Heart left ventricle (tissue), 16 donors: ENCODE data around the gene NEURL4. TPM values are rescaled to one million over a fixed set of nuclear protein-coding genes. Genes with fewer than 3 reads are reported as not detected.
A peak's percentile ranks its signal among the peaks of the same experiment; 100 is the strongest.
"Not testable (repeated sequence)": the region's sequence is repeated elsewhere in the genome, so short reads cannot be mapped to it uniquely, and the experiment has no call there.

ENCODE experiments used
- ATAC-seq, 4 donors: fragments of 200-7000 bp; cut with Tn5 transposase; one replicate each; pipeline ENCODE4 v1.9.1; 2020 to 2022; ENCODE audit warnings: moderate library complexity in 4 of 4, mild to moderate bottlenecking in 3 of 4, moderate number of reproducible peaks in 1 of 4
- DNase-seq, 5 donors: peaks; one replicate each; pipeline ENCODE4 v3.0.0-alpha.2; 2020
- H3K27ac ChIP-seq, 12 donors: fragments of 200-600 bp; sonication (generic) in 4 of 12; one replicate each; pipeline versions ENCODE4 v1.5.0 to v1.8.0; 2016 to 2022; ENCODE audit warnings: mild to moderate bottlenecking in 2 of 12
- H3K27me3 ChIP-seq, 9 donors: fragments of 200-600 bp; sonication (generic) in 2 of 9; one replicate each; pipeline versions ENCODE4 v1.5.1 to v1.8.0; 2016 to 2022; ENCODE audit warnings: mild to moderate bottlenecking in 3 of 9
- H3K36me3 ChIP-seq, 9 donors: fragments of 200-600 bp; sonication (generic) in 2 of 9; one replicate each; pipeline versions ENCODE4 v1.5.0 to v1.8.0; 2018 to 2022; ENCODE audit warnings: mild to moderate bottlenecking in 2 of 9
- H3K4me1 ChIP-seq, 12 donors: fragments of 200-600 bp; sonication (generic) in 4 of 12; one replicate each; pipeline versions ENCODE4 v1.5.0 to v1.8.0; 2016 to 2022; ENCODE audit warnings: mild to moderate bottlenecking in 3 of 12
- H3K4me3 ChIP-seq, 12 donors: fragments of 200-600 bp; sonication (generic) in 4 of 12; one replicate each; pipeline versions ENCODE4 v1.5.0 to v1.8.0; 2017 to 2022; ENCODE audit warnings: mild to moderate bottlenecking in 9 of 12, moderate library complexity in 4 of 12
- H3K9me3 ChIP-seq, 12 donors: fragments of 200-600 bp; sonication (generic) in 4 of 12; one replicate each; pipeline versions ENCODE4 v1.5.0 to v1.8.0; 2016 to 2022; ENCODE audit warnings: mild to moderate bottlenecking in 1 of 12
- POLR2A ChIP-seq, 2 donors: fragments of 450-650 bp; IDR thresholded peaks; one replicate each; pipeline ENCODE4 v1.6.1; 2017; ENCODE audit warnings: antibody characterized with exemption in 2 of 2, mild to moderate bottlenecking in 2 of 2, moderate library complexity in 2 of 2
- WGBS, 4 donors: extraction: QIAGEN DNeasy Blood & Tissue Kit in 2 of 4; methylation state at CpG; one replicate each; pipeline versions ENCODE4 v1.1.5 to v1.1.7; 2013 to 2018; 5-methylcytosine and 5-hydroxymethylcytosine counted together
- intact Hi-C, 10 donors: fragments of 100-400 bp; cut with DNase I; formaldehyde crosslinking; loops; one replicate each; pipeline versions ENCODE4 v1.11.1 to v1.14.2; 2022
- long read RNA-seq, 3 donors: library from polyadenylated mRNA; unstranded; transcript quantifications; one replicate each; pipeline ENCODE4 v2.0.0, GENCODE V29; 2020 to 2021
- polyA plus RNA-seq, 2 donors: library from polyadenylated mRNA; stranded (reverse); fragments of 200-250 nt; gene quantifications; one replicate each; pipeline ENCODE4 v1.2.3, GENCODE V29; 2013
- total RNA-seq, 9 donors: library from RNA; depleted of rRNA in 2 of 9; stranded (reverse); fragments of >200 nt in 2 of 9; fragmentation: NEBNext Ultra II Directional in 3 of 9; extraction: Animal tissue kit (Norgen Biotek cat#: 25700) in 3 of 9; gene quantifications; one replicate each; pipeline versions ENCODE4 v1.1.0 to v1.2.4, GENCODE V29; 2016 to 2023
- TF ChIP-seq, protein P1 (sequence below), 12 donors: fragments of 200-600 bp; sonication (generic) in 4 of 12; IDR thresholded peaks; one replicate each; pipeline versions ENCODE4 v1.5.0 to v1.8.0; 2018 to 2022; ENCODE audit warnings: antibody characterized with exemption in 12 of 12, mild to moderate bottlenecking in 5 of 12
- donor health status: ischemic (EF 13 %, LVEDD 7.1; RV severe dilation, severe dysfunction).
- donor health status: healthy with polysubstance abuse.
- donor health status: DM: no; HTN: yes; CAD: no.
- donor health status: DM: no; HTN: no; CAD: no.
- donor health status: ischemic (EF 25% LVEDD 6.9; RV normal size, moderate dysfunction).
- donor health status: ischemic (EF 25% LVEDD 5.7; RV mildly dilated, moderate dysfunction).
- donor health status: healthy.
- donor health status: DM: yes; HTN: yes; CAD: no.
- donor health status: ischemic (EF 35%, LVEDD 5.7; RV mildly dilated, moderate dysfunction).
- donor health status: nonischemic (EF 11% LVEDD 7.7; RV severe dilation, severe dysfunction).
- donor health status: DM: yes; HTN: yes; CAD: no.
- donor health status: PGD.
- donor health status: ischemic (EF 29% LVEDD 5.4; RV normal size, mild dysfunction).
- donor health status: nonischemic (EF 23%, LVEDD 6.1; RV moderate dilation, normal function).

NEURL4 gene
- 10 to 100 TPM; 13.6 to 39.2 (median 27.6) TPM for total RNA-seq
- polyA plus RNA-seq: 10 to 100 TPM; 23.0 to 29.6 TPM
- long read RNA-seq, donor 1, full-length matches to known transcripts: 1 of 34 reads
- long read RNA-seq, donor 1, partial matches to known transcripts: 17 of 34 reads
- long read RNA-seq, donor 1, other reads (novel, unspliced or antisense): 16 of 34 reads
- long read RNA-seq, donor 2, full-length matches to known transcripts: 2 of 37 reads
- long read RNA-seq, donor 2, partial matches to known transcripts: 26 of 37 reads
- long read RNA-seq, donor 2, other reads (novel, unspliced or antisense): 9 of 37 reads
- long read RNA-seq, donor 3, full-length matches to known transcripts: 3 of 27 reads
- long read RNA-seq, donor 3, partial matches to known transcripts: 16 of 27 reads
- long read RNA-seq, donor 3, other reads (novel, unspliced or antisense): 8 of 27 reads

DNA sequence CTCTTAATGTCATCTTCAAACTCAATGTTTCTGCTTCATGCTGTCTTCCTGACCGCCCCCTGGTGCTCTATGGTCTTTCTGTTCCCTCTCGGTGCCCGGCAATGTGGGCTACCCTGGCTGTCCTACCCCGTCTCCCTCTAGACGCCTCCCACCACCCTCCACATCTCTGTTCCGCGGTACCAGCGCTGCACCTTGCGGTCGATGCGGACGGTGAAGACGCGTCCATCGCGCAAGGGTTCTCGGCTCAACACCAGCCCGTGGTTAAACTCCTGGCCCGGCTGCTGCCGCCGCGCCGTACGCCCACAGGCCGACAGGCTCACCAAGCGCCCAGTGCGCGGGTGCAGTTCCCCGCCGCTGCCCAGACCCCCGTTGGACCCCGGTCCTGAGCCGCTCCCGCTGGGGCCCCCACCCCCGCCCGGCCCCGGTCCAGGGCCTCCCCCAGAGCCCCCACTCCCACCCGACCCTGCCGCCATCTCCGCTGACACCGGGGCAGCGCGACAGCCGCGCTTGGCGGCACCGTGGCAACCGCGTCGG is at the start of gene NEURL4:
Gene NEURL4 (minus strand): TSS at position 496 of the 534 bp plus-strand sequence. CDS start 23 bp downstream, at position 473.
- ATAC-seq (peak in 1 of 4 donors; percentile 25), DNase-seq (peak in 1 of 5 donors; percentile 47)
- Histone ChIP-seq H3K4me3 (peak within 1 kb of the TSS; percentile 67 to 95 (median 90)), H3K27ac (peak within 1 kb of the TSS; percentile 81 to 97 (median 90)), H3K4me1 (peaks cover 0 to 27% (median 16%) of the 10 kb centered on the region in 12 donors), H3K27me3 (peaks cover 0 to 6% (median 0%) of the 10 kb centered on the region in 9 donors), H3K36me3 (peaks cover 0 to 30% (median 25%) of the 10 kb centered on the region in 9 donors), H3K9me3 (no peaks in the 10 kb centered on the region)
- WGBS, 4 donors: 0 to 1% (median 1%) methylated on average over 22 to 50 of the region's 50 CpGs
- no peak for TF ChIP-seq POLR2A (IDR thresholded peaks at IDR 0.05)
- TF ChIP-seq, protein P1, sequence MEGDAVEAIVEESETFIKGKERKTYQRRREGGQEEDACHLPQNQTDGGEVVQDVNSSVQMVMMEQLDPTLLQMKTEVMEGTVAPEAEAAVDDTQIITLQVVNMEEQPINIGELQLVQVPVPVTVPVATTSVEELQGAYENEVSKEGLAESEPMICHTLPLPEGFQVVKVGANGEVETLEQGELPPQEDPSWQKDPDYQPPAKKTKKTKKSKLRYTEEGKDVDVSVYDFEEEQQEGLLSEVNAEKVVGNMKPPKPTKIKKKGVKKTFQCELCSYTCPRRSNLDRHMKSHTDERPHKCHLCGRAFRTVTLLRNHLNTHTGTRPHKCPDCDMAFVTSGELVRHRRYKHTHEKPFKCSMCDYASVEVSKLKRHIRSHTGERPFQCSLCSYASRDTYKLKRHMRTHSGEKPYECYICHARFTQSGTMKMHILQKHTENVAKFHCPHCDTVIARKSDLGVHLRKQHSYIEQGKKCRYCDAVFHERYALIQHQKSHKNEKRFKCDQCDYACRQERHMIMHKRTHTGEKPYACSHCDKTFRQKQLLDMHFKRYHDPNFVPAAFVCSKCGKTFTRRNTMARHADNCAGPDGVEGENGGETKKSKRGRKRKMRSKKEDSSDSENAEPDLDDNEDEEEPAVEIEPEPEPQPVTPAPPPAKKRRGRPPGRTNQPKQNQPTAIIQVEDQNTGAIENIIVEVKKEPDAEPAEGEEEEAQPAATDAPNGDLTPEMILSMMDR (IDR thresholded peaks at IDR 0.05): no peak
- intact Hi-C loops: loop anchor here in 1 of 10 donors (2.0 kb wide), 1 partner anchor 20 kb away; no protein-coding TSS in a partner anchor

GRCh38 chr17:7374353-7374752 is 45.2 kb upstream of the NEURL4 start:
- no peaks in the 10 kb centered on the region for H3K4me1 ChIP-seq
- no peak overlapping the region for H3K4me3 ChIP-seq
- H3K36me3 ChIP-seq: no peaks in the 10 kb centered on the region
- H3K9me3 ChIP-seq: peaks cover 0 to 4% (median 0%) of the 10 kb centered on the region in 12 donors
- WGBS, 4 donors: 82 to 93% (median 90%) methylated on average over 2 of the region's 2 CpGs
- no peak for TF ChIP-seq POLR2A (IDR thresholded peaks at IDR 0.05)
- TF ChIP-seq, protein P1 (IDR thresholded peaks at IDR 0.05): no peak
- no peak overlapping the region for H3K27ac ChIP-seq
- peaks cover 0 to 11% (median 0%) of the 10 kb centered on the region in 9 donors for H3K27me3 ChIP-seq
- intact Hi-C loops: loop anchor here in 1 of 10 donors (10.0 kb wide), 1 partner anchor 50 kb away; the partner anchor contains the start of genes SPEM1, SPEM2 and SPEM3
- ATAC-seq: no peak
- no peak for DNase-seq

- H3K27me3 ChIP-seq: peaks cover 0 to 3% (median 0%) of the 10 kb centered on the region in 9 donors
- H3K36me3 ChIP-seq: no peaks in the 10 kb centered on the region
- DNase-seq (no peak), ATAC-seq (no peak)
- H3K4me3 ChIP-seq: no peak overlapping the region
- intact Hi-C loops: loop anchor here in 1 of 10 donors (10.0 kb wide), 1 partner anchor 54 kb away; the partner anchor contains the start of genes SPEM1, SPEM2 and SPEM3
- H3K4me1 ChIP-seq: no peaks in the 10 kb centered on the region
- 80 to 91% (median 88%) methylated on average over 4 of the region's 4 CpGs for WGBS, 4 donors
- TF ChIP-seq, protein P1 (IDR thresholded peaks at IDR 0.05): no peak
- TF ChIP-seq POLR2A (IDR thresholded peaks at IDR 0.05): no peak
- H3K9me3 ChIP-seq: no peaks in the 10 kb centered on the region
- no peak overlapping the region for H3K27ac ChIP-seq
These were observed 41.7 kb upstream of the NEURL4 start for GRCh38 chr17:7370853-7371252.

DNA sequence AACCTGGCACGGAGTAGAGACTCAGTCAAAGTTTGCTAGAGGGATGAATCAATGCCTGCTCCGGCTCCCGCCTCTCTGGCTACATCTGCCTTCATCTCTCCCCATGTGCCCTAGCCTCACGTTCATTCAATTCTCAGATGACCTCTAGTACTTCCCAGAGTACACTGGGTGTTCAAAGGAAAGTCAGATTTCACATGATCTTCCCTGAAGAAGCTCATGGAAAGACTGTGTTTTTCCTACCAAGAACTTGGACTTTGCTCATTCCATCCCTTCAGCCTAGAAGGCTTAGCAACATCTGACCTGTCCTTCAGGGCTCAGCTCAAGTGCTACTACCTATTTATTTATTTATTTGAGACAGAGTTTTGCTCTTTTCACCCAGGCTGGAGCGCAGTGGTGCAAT is 40.7 kb upstream of the NEURL4 start:
- Histone ChIP-seq H3K9me3 (no peaks in the 10 kb centered on the region), H3K4me3 (no peak overlapping the region), H3K36me3 (no peaks in the 10 kb centered on the region), H3K27me3 (peaks cover 0 to 3% (median 0%) of the 10 kb centered on the region in 9 donors), H3K4me1 (no peaks in the 10 kb centered on the region), H3K27ac (no peak overlapping the region)
- intact Hi-C loops: loop anchor here in 2 of 10 donors (10.0 kb wide), 2 partner anchors 55 to 135 kb away; partner anchors contain the start of genes SPEM1 (in 1 of the 2), SPEM2 (in 1 of the 2) and SPEM3 (in 1 of the 2)
- ATAC-seq: no peak
- no peak for DNase-seq
- TF ChIP-seq, protein P1 (IDR thresholded peaks at IDR 0.05): no peak
- TF ChIP-seq POLR2A (IDR thresholded peaks at IDR 0.05): no peak
- 76 to 90% (median 85%) methylated on average over 5 of the region's 5 CpGs for WGBS, 4 donors

DNA sequence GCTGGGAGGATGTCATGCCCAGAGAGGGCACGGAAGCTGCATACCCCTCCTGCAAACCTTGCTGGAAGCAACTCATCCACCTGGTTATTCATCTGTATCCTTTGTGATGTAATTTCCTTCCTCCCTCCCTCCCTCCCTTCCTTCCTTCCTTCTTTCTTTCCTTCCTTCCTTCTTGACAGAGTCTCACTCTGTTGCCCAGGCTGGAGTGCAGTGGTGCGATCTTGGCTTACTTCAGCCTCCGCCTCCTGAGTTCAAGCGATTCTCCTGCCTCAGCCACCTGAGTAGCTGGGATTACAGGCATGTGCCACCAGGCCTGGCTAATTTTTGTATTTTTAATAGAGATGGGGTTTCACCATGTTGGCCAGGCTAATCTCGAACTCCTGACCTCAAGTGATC is 39.5 kb upstream of the NEURL4 start:
- not testable (repeated sequence) for H3K4me3 ChIP-seq, H3K9me3 ChIP-seq, DNase-seq, H3K27ac ChIP-seq, H3K36me3 ChIP-seq, H3K4me1 ChIP-seq, H3K27me3 ChIP-seq, ATAC-seq
- intact Hi-C loops: loop anchor here in 1 of 10 donors (10.0 kb wide), 1 partner anchor 136 kb away; no protein-coding TSS in a partner anchor
- WGBS, 4 donors: 85 to 87% (median 85%) methylated on average over 5 of the region's 5 CpGs
